ENCODE results near the gene SPOCK1. TPM values are rescaled to one million over a fixed set of nuclear protein-coding genes. Genes with fewer than 3 reads are reported as not detected.
A peak's percentile ranks its signal among the peaks of the same experiment; 100 is the strongest.

SPOCK1 gene
- total RNA-seq, 1 donor from 2014 or later: 28.6 TPM

DNA sequence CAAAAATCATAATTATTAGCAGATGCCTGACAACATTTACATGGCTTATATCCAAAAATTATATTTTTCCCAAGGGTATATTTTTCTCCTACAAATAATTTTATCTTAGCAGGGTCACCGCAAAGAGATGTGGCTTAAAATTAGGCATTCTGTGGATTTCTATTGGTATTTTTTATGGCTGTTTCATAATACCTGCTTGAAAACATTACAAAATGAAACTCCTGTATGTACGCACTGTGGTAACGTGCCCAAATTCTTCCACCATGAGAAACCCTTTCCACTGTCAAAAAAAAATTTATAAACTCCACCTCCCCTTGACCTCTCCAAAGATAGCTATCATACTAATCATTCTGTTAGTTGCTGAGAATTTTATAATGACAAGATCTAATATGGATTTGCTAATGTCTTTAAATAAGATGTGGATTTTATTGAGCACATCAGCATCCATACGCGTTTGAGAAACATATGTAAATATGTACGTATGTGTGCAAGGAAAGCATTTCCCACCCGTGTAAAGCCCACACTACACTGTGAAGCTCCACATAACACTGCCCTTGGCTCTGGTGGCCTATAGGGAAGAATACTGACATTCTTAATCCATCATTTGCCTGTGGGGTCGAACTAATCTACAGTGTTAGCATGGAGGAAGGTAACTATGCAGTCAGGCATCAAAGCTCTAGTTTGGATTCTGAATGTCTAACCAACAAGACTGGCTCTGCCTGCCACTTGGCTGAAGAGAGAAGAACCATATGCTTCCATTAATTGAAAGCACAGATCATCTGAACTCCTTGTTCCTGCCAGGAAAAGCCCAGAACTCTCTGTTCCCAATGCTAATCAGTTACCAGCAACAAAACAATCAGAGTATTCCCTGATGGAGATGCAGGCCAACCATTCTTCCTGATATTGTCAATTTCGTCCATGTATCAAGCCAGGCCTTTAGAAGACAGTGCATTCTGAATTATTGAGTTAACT lies 244.7 kb downstream of the SPOCK1 start:
- no peaks in the 10 kb centered on the region for H3K36me3 ChIP-seq
- TF ChIP-seq, protein P1, sequence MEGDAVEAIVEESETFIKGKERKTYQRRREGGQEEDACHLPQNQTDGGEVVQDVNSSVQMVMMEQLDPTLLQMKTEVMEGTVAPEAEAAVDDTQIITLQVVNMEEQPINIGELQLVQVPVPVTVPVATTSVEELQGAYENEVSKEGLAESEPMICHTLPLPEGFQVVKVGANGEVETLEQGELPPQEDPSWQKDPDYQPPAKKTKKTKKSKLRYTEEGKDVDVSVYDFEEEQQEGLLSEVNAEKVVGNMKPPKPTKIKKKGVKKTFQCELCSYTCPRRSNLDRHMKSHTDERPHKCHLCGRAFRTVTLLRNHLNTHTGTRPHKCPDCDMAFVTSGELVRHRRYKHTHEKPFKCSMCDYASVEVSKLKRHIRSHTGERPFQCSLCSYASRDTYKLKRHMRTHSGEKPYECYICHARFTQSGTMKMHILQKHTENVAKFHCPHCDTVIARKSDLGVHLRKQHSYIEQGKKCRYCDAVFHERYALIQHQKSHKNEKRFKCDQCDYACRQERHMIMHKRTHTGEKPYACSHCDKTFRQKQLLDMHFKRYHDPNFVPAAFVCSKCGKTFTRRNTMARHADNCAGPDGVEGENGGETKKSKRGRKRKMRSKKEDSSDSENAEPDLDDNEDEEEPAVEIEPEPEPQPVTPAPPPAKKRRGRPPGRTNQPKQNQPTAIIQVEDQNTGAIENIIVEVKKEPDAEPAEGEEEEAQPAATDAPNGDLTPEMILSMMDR (IDR thresholded peaks at IDR 0.05; ENCODE audit: borderline replicate concordance): no peak
- H3K27me3 ChIP-seq (ENCODE audit: low read depth): no peaks in the 10 kb centered on the region
- no peak overlapping the region for H3K4me3 ChIP-seq
- DNase-seq: no peak
- intact Hi-C loops (cut with micrococcal nuclease): no loop called here
- H3K9me3 ChIP-seq (replicated peaks): no peaks in the 10 kb centered on the region
- peaks cover 18% of the 10 kb centered on the region for H3K4me1 ChIP-seq
- H3K27ac ChIP-seq (replicated peaks): peak overlapping the region; percentile 80

GRCh38 chr5:137252512-137252911 lies 246.6 kb downstream of the SPOCK1 start:
- no peaks in the 10 kb centered on the region for H3K9me3 ChIP-seq (replicated peaks)
- no peak for DNase-seq
- H3K4me3 ChIP-seq: no peak overlapping the region
- intact Hi-C loops (cut with micrococcal nuclease): no loop called here
- TF ChIP-seq, protein P1 (IDR thresholded peaks at IDR 0.05; ENCODE audit: borderline replicate concordance): no peak
- no peak overlapping the region for H3K27ac ChIP-seq (replicated peaks)
- H3K4me1 ChIP-seq: peaks cover 18% of the 10 kb centered on the region
- H3K27me3 ChIP-seq (ENCODE audit: low read depth): no peaks in the 10 kb centered on the region
- no peaks in the 10 kb centered on the region for H3K36me3 ChIP-seq

- peak; percentile 28 for DNase-seq
- no peaks in the 10 kb centered on the region for H3K27me3 ChIP-seq (ENCODE audit: low read depth)
- peaks cover 17% of the 10 kb centered on the region for H3K4me1 ChIP-seq
- intact Hi-C loops (cut with micrococcal nuclease): no loop called here
- H3K27ac ChIP-seq (replicated peaks): peak overlapping the region; percentile 60
- H3K4me3 ChIP-seq: no peak overlapping the region
- no peaks in the 10 kb centered on the region for H3K9me3 ChIP-seq (replicated peaks)
- TF ChIP-seq, protein P1 (IDR thresholded peaks at IDR 0.05; ENCODE audit: borderline replicate concordance): no peak
- H3K36me3 ChIP-seq: no peaks in the 10 kb centered on the region
Observed at GRCh38 chr5:137250421-137250820, 248.7 kb downstream of the SPOCK1 start.

DNA sequence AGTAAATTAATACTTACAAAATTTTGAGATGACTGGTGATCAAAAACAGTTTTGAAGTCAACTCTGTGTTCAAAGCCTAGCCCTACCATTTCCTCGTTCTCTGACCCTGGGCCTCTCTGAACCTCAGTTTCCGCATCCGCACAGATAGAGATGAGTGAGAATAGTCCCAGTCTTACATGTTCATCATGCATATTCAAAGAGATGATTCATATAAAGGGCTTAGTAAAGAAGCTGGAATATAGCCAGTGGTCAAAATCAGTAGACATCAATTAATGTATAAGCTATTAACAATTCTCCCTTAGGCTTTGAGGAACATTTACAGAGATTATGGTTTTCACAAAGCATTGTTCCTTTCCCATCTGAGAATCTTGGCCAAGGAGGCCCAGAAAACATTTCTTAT lies 250.6 kb downstream of the SPOCK1 start:
- peaks cover under 1% of the 10 kb centered on the region for H3K4me1 ChIP-seq
- intact Hi-C loops (cut with micrococcal nuclease): no loop called here
- H3K9me3 ChIP-seq (replicated peaks): no peaks in the 10 kb centered on the region
- no peak overlapping the region for H3K27ac ChIP-seq (replicated peaks)
- H3K4me3 ChIP-seq: no peak overlapping the region
- no peaks in the 10 kb centered on the region for H3K27me3 ChIP-seq (ENCODE audit: low read depth)
- TF ChIP-seq, protein P1 (IDR thresholded peaks at IDR 0.05; ENCODE audit: borderline replicate concordance): no peak
- no peak for DNase-seq
- H3K36me3 ChIP-seq: no peaks in the 10 kb centered on the region

GRCh38 chr5:137245438-137245837 lies 253.7 kb downstream of the SPOCK1 start:
- TF ChIP-seq, protein P1 (IDR thresholded peaks at IDR 0.05; ENCODE audit: borderline replicate concordance): no peak
- Histone ChIP-seq H3K4me3 (no peak overlapping the region), H3K4me1 (no peaks in the 10 kb centered on the region), H3K27me3 (ENCODE audit: low read depth) (no peaks in the 10 kb centered on the region), H3K27ac (replicated peaks) (no peak overlapping the region), H3K9me3 (replicated peaks) (peaks cover 4% of the 10 kb centered on the region), H3K36me3 (no peaks in the 10 kb centered on the region)
- DNase-seq: no peak
- intact Hi-C loops (cut with micrococcal nuclease): no loop called here

Measured in left ventricle myocardium inferior (tissue), 1 donor.